ENCODE results near the gene CSTPP1.
A peak's percentile ranks its signal among the peaks of the same experiment; 100 is the strongest.

Gene CSTPP1

DNA sequence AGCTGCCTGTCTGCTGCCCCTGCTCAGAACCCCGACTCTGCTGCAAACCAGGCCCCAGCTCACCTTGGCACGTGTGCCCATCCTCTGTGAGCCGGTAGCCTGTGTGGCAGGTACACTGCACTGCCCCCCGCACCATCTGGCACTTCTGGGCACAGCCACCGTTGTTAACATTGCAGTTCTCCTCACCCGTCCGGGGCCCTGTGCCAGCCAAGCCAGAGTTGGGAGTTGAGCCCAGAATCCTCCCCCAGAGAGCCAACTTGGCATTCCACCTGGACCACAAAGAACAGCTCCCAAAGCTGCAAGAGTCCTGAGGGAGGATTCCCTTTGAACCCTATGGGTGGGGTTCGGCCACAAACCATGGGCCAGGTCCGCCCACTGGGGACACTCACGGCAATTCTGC, 40.7 kb upstream of the CSTPP1 start:
- H4K20me1 ChIP-seq (ENCODE audit: low read depth, low read length): no peaks in the 10 kb centered on the region
- H3K9me3 ChIP-seq (ENCODE audit: insufficient read depth, low read length): no peaks in the 10 kb centered on the region
- H3K79me2 ChIP-seq (ENCODE audit: insufficient read depth, low read length): no peaks in the 10 kb centered on the region
- H3K27ac ChIP-seq (ENCODE audit: low read depth, low read length): no peak overlapping the region
- H2AFZ ChIP-seq (ENCODE audit: low read depth, low read length, severe bottlenecking): no peak overlapping the region
- H3K4me3 ChIP-seq (ENCODE audit: insufficient read depth, low read length, poor library complexity, severe bottlenecking): no peak overlapping the region
- no peaks in the 10 kb centered on the region for H3K27me3 ChIP-seq (ENCODE audit: low read length)
- no peak overlapping the region for H3K4me2 ChIP-seq (ENCODE audit: low read depth, low read length, poor library complexity, severe bottlenecking)
- TF ChIP-seq EZH2phosphoT487 (conservative IDR thresholded peaks at IDR 0.05; ENCODE audit: low read length) (no peak), CTCF (IDR thresholded peaks at IDR 0.05; ENCODE audit: insufficient read depth, low read length, poor library complexity, severe bottlenecking) (no peak)
- no peaks in the 10 kb centered on the region for H3K9me2 ChIP-seq (replicated peaks; ENCODE audit: insufficient read depth, low read length)
- H3F3A ChIP-seq (ENCODE audit: insufficient read depth): no peaks in the 10 kb centered on the region
- no peaks in the 10 kb centered on the region for H3K36me3 ChIP-seq (ENCODE audit: low read length)
- H3K9ac ChIP-seq (ENCODE audit: low read length): no peak overlapping the region

- H3K4me3 ChIP-seq (ENCODE audit: insufficient read depth, low read length, poor library complexity, severe bottlenecking): no peak overlapping the region
- no peaks in the 10 kb centered on the region for H3K36me3 ChIP-seq (ENCODE audit: low read length)
- H2AFZ ChIP-seq (ENCODE audit: low read depth, low read length, severe bottlenecking): no peak overlapping the region
Measured at GRCh38 chr11:46896719-46897406, 39.7 kb upstream of the CSTPP1 start.

GRCh38 chr11:46898396-46899095, 38.0 kb upstream of the CSTPP1 start:
- H3K9me3 ChIP-seq (ENCODE audit: insufficient read depth, low read length): no peaks in the 10 kb centered on the region
- H4K20me1 ChIP-seq (ENCODE audit: low read depth, low read length): no peaks in the 10 kb centered on the region
- no peaks in the 10 kb centered on the region for H3F3A ChIP-seq (ENCODE audit: insufficient read depth)
- H3K27ac ChIP-seq (ENCODE audit: low read depth, low read length): no peak overlapping the region
- TF ChIP-seq EZH2phosphoT487 (conservative IDR thresholded peaks at IDR 0.05; ENCODE audit: low read length) (no peak), CTCF (IDR thresholded peaks at IDR 0.05; ENCODE audit: insufficient read depth, low read length, poor library complexity, severe bottlenecking) (no peak)
- no peaks in the 10 kb centered on the region for H3K79me2 ChIP-seq (ENCODE audit: insufficient read depth, low read length)
- no peak overlapping the region for H2AFZ ChIP-seq (ENCODE audit: low read depth, low read length, severe bottlenecking)
- H3K27me3 ChIP-seq (ENCODE audit: low read length): no peaks in the 10 kb centered on the region
- no peak overlapping the region for H3K9ac ChIP-seq (ENCODE audit: low read length)
- no peaks in the 10 kb centered on the region for H3K36me3 ChIP-seq (ENCODE audit: low read length)
- no peaks in the 10 kb centered on the region for H3K9me2 ChIP-seq (replicated peaks; ENCODE audit: insufficient read depth, low read length)
- no peak overlapping the region for H3K4me3 ChIP-seq (ENCODE audit: insufficient read depth, low read length, poor library complexity, severe bottlenecking)
- H3K4me2 ChIP-seq (ENCODE audit: low read depth, low read length, poor library complexity, severe bottlenecking): no peak overlapping the region

More at GRCh38 chr11:46896719-46897406, 39.7 kb upstream of the CSTPP1 start:
- H4K20me1 ChIP-seq (ENCODE audit: low read depth, low read length): no peaks in the 10 kb centered on the region
- no peaks in the 10 kb centered on the region for H3K9me3 ChIP-seq (ENCODE audit: insufficient read depth, low read length)
- H3K9me2 ChIP-seq (replicated peaks; ENCODE audit: insufficient read depth, low read length): no peaks in the 10 kb centered on the region
- no peaks in the 10 kb centered on the region for H3K27me3 ChIP-seq (ENCODE audit: low read length)
- H3K79me2 ChIP-seq (ENCODE audit: insufficient read depth, low read length): no peaks in the 10 kb centered on the region
- H3K9ac ChIP-seq (ENCODE audit: low read length): no peak overlapping the region
- TF ChIP-seq EZH2phosphoT487 (conservative IDR thresholded peaks at IDR 0.05; ENCODE audit: low read length): no peak
- TF ChIP-seq CTCF (IDR thresholded peaks at IDR 0.05; ENCODE audit: insufficient read depth, low read length, poor library complexity, severe bottlenecking): peak; percentile 24
- no peak overlapping the region for H3K27ac ChIP-seq (ENCODE audit: low read depth, low read length)
- H3K4me2 ChIP-seq (ENCODE audit: low read depth, low read length, poor library complexity, severe bottlenecking): no peak overlapping the region
- H3F3A ChIP-seq (ENCODE audit: insufficient read depth): no peaks in the 10 kb centered on the region
